DND-41 (cell line): ENCODE measurements around the gene MKNK1.

Experiments used
- EZH2 ChIP-seq: IDR thresholded peaks from 3 replicates; pipeline ENCODE4 v1.6.1; 2012; ENCODE audit warnings: borderline replicate concordance, low read depth, mild to moderate bottlenecking, moderate library complexity, low read length, inconsistent platforms; ENCODE audit not compliant: severe bottlenecking
- TF ChIP-seq, protein P1 (sequence below): IDR thresholded peaks from 2 replicates; pipeline ENCODE4 v1.5.1; 2012; ENCODE audit warnings: borderline replicate concordance, low read length, moderate library complexity, mild to moderate bottlenecking; ENCODE audit not compliant: poor library complexity, severe bottlenecking; ENCODE audit errors: extremely low read depth

GRCh38 chr1:46603858-46604549 lies at the start of gene MKNK1:
- TF ChIP-seq, protein P1, sequence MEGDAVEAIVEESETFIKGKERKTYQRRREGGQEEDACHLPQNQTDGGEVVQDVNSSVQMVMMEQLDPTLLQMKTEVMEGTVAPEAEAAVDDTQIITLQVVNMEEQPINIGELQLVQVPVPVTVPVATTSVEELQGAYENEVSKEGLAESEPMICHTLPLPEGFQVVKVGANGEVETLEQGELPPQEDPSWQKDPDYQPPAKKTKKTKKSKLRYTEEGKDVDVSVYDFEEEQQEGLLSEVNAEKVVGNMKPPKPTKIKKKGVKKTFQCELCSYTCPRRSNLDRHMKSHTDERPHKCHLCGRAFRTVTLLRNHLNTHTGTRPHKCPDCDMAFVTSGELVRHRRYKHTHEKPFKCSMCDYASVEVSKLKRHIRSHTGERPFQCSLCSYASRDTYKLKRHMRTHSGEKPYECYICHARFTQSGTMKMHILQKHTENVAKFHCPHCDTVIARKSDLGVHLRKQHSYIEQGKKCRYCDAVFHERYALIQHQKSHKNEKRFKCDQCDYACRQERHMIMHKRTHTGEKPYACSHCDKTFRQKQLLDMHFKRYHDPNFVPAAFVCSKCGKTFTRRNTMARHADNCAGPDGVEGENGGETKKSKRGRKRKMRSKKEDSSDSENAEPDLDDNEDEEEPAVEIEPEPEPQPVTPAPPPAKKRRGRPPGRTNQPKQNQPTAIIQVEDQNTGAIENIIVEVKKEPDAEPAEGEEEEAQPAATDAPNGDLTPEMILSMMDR = peak; percentile 38
- TF ChIP-seq EZH2 = no peak
